ENCODE data around the gene ZSCAN20.

The ZSCAN20 gene

DNA sequence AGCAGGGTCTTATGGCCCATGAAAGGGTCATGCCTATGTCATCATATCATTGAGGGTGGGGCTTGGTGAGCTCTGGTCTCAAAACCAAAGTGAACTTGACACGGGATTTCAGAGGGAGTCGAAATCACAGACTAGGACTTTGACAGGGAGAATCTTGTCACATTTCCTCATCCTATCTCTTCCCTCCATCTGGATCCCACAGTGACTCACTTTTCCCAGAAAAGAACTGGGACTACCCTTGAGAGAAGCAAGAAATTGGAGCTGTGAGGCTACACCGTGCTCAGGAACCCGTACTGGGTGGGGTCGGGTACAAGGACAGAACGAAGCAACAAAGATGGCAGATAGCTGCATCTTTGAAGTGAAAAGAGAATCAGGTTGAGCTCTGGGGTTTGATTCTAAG is 69.5 kb downstream of the ZSCAN20 start:
- FAIRE-seq, result no peak

Data from A204.1 (cell line).